Body of pancreas (tissue), 4 donors: ENCODE results near the gene RAD51B.

Source experiments
- CTCF ChIP-seq, 7 experiments: fragments of 450-650 bp in 4 of 7; fragments of 200-600 bp in 3 of 7; sonication (generic) in 3 of 7; IDR thresholded peaks; one replicate each; pipeline ENCODE4 v1.5.1; 2016 to 2019; ENCODE audit warnings: antibody characterized with exemption in 7 of 7
- POLR2A ChIP-seq, 3 donors: fragments of 450-650 bp; IDR thresholded peaks; one replicate each; pipeline ENCODE4 v1.6.1; 2016; ENCODE audit warnings: antibody characterized with exemption in 3 of 3, mild to moderate bottlenecking in 2 of 3

GRCh38 chr14:68757618-68758081 is 938.1 kb downstream of the RAD51B start:
- TF ChIP-seq CTCF (IDR thresholded peaks at IDR 0.05) (no peak), POLR2A (IDR thresholded peaks at IDR 0.05) (no peak)
